ENCODE results near the gene TIMM21. TPM values are rescaled to one million over a fixed set of nuclear protein-coding genes. Genes with fewer than 3 reads are reported as not detected.

TIMM21 gene, protein sequence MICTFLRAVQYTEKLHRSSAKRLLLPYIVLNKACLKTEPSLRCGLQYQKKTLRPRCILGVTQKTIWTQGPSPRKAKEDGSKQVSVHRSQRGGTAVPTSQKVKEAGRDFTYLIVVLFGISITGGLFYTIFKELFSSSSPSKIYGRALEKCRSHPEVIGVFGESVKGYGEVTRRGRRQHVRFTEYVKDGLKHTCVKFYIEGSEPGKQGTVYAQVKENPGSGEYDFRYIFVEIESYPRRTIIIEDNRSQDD
- total RNA-seq (2022) (15.6 and 21.0 TPM in 2 replicates), Bru-seq, nascent RNA (percentile 68 among the genes with signal in this experiment), BruChase-seq, experiment 1, labeled RNA remaining after a 2-hour chase (percentile 71 among the genes with signal in this experiment), BruChase-seq, experiment 2, labeled RNA remaining after a 6-hour chase (percentile 66 among the genes with signal in this experiment)
- long read RNA-seq, transcript TIMM21-201 (6 exons, 3,095 nt): major isoform, 28 of 43 reads
- long read RNA-seq, partial matches to known transcripts: 8 of 43 reads
- long read RNA-seq, other reads (novel, unspliced or antisense): 6 of 43 reads

DNA sequence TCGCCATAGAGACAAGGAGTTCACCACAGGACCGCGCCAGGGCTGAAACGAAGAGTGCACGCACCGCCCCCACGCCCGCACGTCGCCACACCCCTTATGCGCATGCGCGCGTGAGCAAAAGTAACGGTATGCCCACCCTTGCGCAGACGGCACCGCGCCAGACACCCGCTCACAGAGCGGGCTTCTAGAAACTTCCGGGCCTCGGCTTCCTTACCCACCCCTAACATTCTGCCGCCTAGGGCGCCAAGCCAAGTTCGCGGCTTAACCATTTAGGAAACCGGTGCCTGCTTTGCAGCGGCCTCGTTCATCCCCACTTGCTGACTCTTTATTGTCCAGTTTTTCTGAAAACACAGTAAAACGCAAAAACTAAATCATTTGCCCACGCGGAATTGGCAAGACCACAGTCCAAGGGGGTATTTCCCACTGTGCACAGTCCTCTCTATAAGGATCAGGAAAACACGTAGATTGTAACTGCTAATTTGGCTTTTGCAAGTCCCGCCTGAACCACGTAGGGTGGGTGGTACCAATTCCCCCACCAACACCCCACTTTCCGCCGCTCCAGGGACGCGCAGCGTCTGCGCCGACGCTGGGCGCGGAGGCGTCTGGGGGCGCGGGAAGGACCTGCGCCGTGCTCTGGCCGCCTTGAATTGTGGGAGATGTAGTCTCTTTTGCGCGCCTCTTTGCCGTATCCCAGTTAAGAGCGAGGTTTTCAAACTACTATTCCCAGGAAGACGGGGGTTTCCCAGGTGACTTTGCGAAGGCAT is at the start of gene TIMM21, which contains the start of gene FBXO15:
Gene TIMM21, plus strand, starts transcription at position 745 of the 764 bp plus-strand sequence. CDS start 286 bp downstream, outside the sequence.
Gene FBXO15, minus strand, starts transcription at position 56 of the 764 bp plus-strand sequence. Its CDS starts 49 bp downstream, at position 7.
- POLR2A ChIA-PET: no interaction called here
- CTCF ChIA-PET: no interaction called here
- TF ChIP-seq, protein P1, sequence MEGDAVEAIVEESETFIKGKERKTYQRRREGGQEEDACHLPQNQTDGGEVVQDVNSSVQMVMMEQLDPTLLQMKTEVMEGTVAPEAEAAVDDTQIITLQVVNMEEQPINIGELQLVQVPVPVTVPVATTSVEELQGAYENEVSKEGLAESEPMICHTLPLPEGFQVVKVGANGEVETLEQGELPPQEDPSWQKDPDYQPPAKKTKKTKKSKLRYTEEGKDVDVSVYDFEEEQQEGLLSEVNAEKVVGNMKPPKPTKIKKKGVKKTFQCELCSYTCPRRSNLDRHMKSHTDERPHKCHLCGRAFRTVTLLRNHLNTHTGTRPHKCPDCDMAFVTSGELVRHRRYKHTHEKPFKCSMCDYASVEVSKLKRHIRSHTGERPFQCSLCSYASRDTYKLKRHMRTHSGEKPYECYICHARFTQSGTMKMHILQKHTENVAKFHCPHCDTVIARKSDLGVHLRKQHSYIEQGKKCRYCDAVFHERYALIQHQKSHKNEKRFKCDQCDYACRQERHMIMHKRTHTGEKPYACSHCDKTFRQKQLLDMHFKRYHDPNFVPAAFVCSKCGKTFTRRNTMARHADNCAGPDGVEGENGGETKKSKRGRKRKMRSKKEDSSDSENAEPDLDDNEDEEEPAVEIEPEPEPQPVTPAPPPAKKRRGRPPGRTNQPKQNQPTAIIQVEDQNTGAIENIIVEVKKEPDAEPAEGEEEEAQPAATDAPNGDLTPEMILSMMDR (IDR thresholded peaks at IDR 0.05; ENCODE audit: insufficient read depth in 1 of 2, low read depth in 1 of 2, low read length in 1 of 2, severe bottlenecking in 1 of 2, unreplicated experiment in 1 of 2): no peak
- Histone ChIP-seq H3K27me3 (replicated peaks; ENCODE audit: control insufficient read depth, insufficient read depth, low read length) (no peaks in the 10 kb centered on the region), H3K36me3 (ENCODE audit: control insufficient read depth, insufficient read depth, low read length) (no peaks in the 10 kb centered on the region), H3K4me1 (no peaks in the 10 kb centered on the region), H3K4me3 (ENCODE audit: low read depth, low read length) (peak within 1 kb of the TSS; percentile 59), H3K9me3 (no peaks in the 10 kb centered on the region)
- DNase-seq: peak; percentile 83 to 85
- peak within 1 kb of the TSS; percentile 72 for H3K27ac Mint-ChIP-seq (ENCODE audit: unreplicated experiment)
- H3K4me1 Mint-ChIP-seq (ENCODE audit: low read depth, unreplicated experiment): no peaks in the 10 kb centered on the region
- no peaks in the 10 kb centered on the region for H3K9me3 Mint-ChIP-seq (ENCODE audit: unreplicated experiment)
- H3K4me3 Mint-ChIP-seq (ENCODE audit: unreplicated experiment): peak within 1 kb of the TSS; percentile 89
- H3K27me3 Mint-ChIP-seq (ENCODE audit: insufficient read depth, unreplicated experiment): no peaks in the 10 kb centered on the region
- H3K36me3 Mint-ChIP-seq (ENCODE audit: insufficient read depth, unreplicated experiment): peaks cover 9% of the 10 kb centered on the region
- intact Hi-C loops (cut with micrococcal nuclease; ENCODE audit: unreplicated experiment): loop anchor here (5.0 kb wide), 1 partner anchor 44 kb away; no protein-coding TSS in a partner anchor
- BruUV-seq (replicated peaks): no TSS peak

DNA sequence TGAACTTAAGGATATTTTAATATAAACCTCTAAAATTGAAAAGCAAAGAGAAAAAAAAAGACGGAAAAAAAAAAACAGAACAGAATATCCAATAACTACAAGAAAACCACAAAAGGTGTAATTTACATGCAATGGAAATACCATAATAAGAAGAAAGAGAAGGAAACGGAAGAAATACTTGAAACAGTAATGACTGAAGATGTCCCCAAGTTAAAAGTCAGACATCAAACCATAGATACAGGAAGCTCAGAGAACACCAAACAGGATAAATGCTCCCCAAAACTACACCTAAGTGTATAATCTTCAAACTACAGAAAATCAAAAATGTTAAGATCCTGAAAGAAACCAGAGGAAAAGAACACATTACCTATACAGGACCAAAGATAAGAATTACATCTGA is 39.9 kb upstream of the TIMM21 start:
- no peak overlapping the region for H3K27ac Mint-ChIP-seq (ENCODE audit: unreplicated experiment)
- H3K4me3 ChIP-seq (ENCODE audit: low read depth, low read length): no peak overlapping the region
- no peaks in the 10 kb centered on the region for H3K36me3 ChIP-seq (ENCODE audit: control insufficient read depth, insufficient read depth, low read length)
- no peaks in the 10 kb centered on the region for H3K4me1 Mint-ChIP-seq (ENCODE audit: low read depth, unreplicated experiment)
- H3K4me1 ChIP-seq: no peaks in the 10 kb centered on the region
- no TSS peak for BruUV-seq (replicated peaks)
- CTCF ChIA-PET: no interaction called here
- H3K9me3 Mint-ChIP-seq (ENCODE audit: unreplicated experiment): no peaks in the 10 kb centered on the region
- no peaks in the 10 kb centered on the region for H3K36me3 Mint-ChIP-seq (ENCODE audit: insufficient read depth, unreplicated experiment)
- peaks cover 3% of the 10 kb centered on the region for H3K27me3 Mint-ChIP-seq (ENCODE audit: insufficient read depth, unreplicated experiment)
- no peaks in the 10 kb centered on the region for H3K27me3 ChIP-seq (replicated peaks; ENCODE audit: control insufficient read depth, insufficient read depth, low read length)
- no peak for DNase-seq
- intact Hi-C loops (cut with micrococcal nuclease; ENCODE audit: unreplicated experiment): no loop called here
- TF ChIP-seq, protein P1 (IDR thresholded peaks at IDR 0.05; ENCODE audit: insufficient read depth in 1 of 2, low read depth in 1 of 2, low read length in 1 of 2, severe bottlenecking in 1 of 2, unreplicated experiment in 1 of 2): no peak
- POLR2A ChIA-PET: no interaction called here
- H3K9me3 ChIP-seq: no peaks in the 10 kb centered on the region
- H3K4me3 Mint-ChIP-seq (ENCODE audit: unreplicated experiment): no peak overlapping the region

DNA sequence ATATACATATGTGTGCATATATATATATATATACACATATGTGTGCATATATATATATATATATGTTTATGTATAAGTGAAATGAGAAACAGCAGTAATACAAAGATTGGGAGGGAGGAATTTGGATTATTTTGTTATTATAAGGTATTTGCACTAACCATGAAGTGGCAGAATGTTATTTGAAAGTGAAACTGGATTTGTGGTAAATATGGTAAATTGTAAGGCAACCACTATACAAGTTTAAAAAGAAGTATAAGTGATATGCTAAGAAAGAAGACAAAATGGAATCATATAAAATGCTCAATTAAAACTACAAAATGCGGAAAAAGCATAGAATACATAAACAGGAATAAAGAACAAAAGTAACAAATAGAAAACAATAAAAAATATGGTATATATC is 38.2 kb upstream of the TIMM21 start:
- TF ChIP-seq, protein P1 (IDR thresholded peaks at IDR 0.05; ENCODE audit: insufficient read depth in 1 of 2, low read depth in 1 of 2, low read length in 1 of 2, severe bottlenecking in 1 of 2, unreplicated experiment in 1 of 2): no peak
- POLR2A ChIA-PET: no interaction called here
- Mint-ChIP-seq H3K36me3 (ENCODE audit: insufficient read depth, unreplicated experiment) (no peaks in the 10 kb centered on the region), H3K27me3 (ENCODE audit: insufficient read depth, unreplicated experiment) (no peaks in the 10 kb centered on the region), H3K9me3 (ENCODE audit: unreplicated experiment) (no peaks in the 10 kb centered on the region), H3K4me1 (ENCODE audit: low read depth, unreplicated experiment) (no peaks in the 10 kb centered on the region), H3K4me3 (ENCODE audit: unreplicated experiment) (no peak overlapping the region), H3K27ac (ENCODE audit: unreplicated experiment) (no peak overlapping the region)
- DNase-seq: no peak
- Histone ChIP-seq H3K36me3 (ENCODE audit: control insufficient read depth, insufficient read depth, low read length) (no peaks in the 10 kb centered on the region), H3K4me3 (ENCODE audit: low read depth, low read length) (no peak overlapping the region), H3K27me3 (replicated peaks; ENCODE audit: control insufficient read depth, insufficient read depth, low read length) (no peaks in the 10 kb centered on the region), H3K9me3 (no peaks in the 10 kb centered on the region), H3K4me1 (no peaks in the 10 kb centered on the region)
- intact Hi-C loops (cut with micrococcal nuclease; ENCODE audit: unreplicated experiment): no loop called here
- CTCF ChIA-PET: no interaction called here
- BruUV-seq (replicated peaks): no TSS peak

Data from Caco-2 (cell line).